Liver (tissue), 3 donors: ENCODE data around the gene MCTP1.

Source experiments
- GABPA ChIP-seq, 2 donors: IDR thresholded peaks in 1 of 2; conservative IDR thresholded peaks in 1 of 2; 2 replicates each; pipeline ENCODE4 v1.6.1; 2016; ENCODE audit warnings: antibody characterized with exemption in 2 of 2, mild to moderate bottlenecking in 1 of 2, moderate library complexity in 1 of 2
- TF ChIP-seq, protein P1 (sequence below): fragments of 150-350 bp; IDR thresholded peaks from 2 replicates; pipeline ENCODE4 v1.5.1; 2017; ENCODE audit warnings: improper control_type of control experiment, low read depth, low read length; ENCODE audit not compliant: missing input control
- TF ChIP-seq, protein P2 (sequence below): IDR thresholded peaks from 2 replicates; pipeline ENCODE4 v1.6.1; 2016; ENCODE audit warnings: antibody characterized with exemption
- TF ChIP-seq, protein P3 (sequence below): IDR thresholded peaks from 2 replicates; pipeline ENCODE4 v1.6.1; 2016; ENCODE audit warnings: antibody characterized with exemption
- donor health status: healthy.
- donor health status: healthy.

DNA sequence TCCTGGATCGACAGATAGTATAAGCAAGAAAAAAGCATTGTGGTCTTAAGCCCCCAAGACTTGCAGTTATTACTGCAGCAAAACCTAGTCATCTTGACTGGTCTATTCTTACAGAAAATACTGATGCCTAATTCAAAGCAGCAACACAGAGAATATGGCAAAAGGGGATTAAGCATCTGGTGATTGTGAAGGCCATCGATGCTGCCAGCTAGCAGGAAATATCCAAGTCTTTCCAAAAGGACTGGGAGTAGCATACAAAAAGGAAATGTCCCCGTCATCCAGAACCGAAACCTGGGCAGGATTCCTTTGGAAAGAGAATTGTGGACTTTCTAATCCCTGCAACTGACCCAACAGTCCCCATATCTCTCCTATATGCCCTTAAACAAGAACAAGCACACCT, 534.2 kb downstream of the MCTP1 start:
- TF ChIP-seq, protein P1, sequence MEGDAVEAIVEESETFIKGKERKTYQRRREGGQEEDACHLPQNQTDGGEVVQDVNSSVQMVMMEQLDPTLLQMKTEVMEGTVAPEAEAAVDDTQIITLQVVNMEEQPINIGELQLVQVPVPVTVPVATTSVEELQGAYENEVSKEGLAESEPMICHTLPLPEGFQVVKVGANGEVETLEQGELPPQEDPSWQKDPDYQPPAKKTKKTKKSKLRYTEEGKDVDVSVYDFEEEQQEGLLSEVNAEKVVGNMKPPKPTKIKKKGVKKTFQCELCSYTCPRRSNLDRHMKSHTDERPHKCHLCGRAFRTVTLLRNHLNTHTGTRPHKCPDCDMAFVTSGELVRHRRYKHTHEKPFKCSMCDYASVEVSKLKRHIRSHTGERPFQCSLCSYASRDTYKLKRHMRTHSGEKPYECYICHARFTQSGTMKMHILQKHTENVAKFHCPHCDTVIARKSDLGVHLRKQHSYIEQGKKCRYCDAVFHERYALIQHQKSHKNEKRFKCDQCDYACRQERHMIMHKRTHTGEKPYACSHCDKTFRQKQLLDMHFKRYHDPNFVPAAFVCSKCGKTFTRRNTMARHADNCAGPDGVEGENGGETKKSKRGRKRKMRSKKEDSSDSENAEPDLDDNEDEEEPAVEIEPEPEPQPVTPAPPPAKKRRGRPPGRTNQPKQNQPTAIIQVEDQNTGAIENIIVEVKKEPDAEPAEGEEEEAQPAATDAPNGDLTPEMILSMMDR: no peak
- TF ChIP-seq GABPA (IDR thresholded peaks at IDR 0.05 in 1 of 2, conservative IDR thresholded peaks at IDR 0.05 in 1 of 2): no peak
- TF ChIP-seq, protein P2, sequence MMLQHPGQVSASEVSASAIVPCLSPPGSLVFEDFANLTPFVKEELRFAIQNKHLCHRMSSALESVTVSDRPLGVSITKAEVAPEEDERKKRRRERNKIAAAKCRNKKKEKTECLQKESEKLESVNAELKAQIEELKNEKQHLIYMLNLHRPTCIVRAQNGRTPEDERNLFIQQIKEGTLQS: no peak
- TF ChIP-seq, protein P3, sequence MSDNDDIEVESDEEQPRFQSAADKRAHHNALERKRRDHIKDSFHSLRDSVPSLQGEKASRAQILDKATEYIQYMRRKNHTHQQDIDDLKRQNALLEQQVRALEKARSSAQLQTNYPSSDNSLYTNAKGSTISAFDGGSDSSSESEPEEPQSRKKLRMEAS: no peak
